HEK293 (cell line): ENCODE data around the gene CCP110.

Experiments
- EGR2 ChIP-seq: fragments of 450-650 bp; formaldehyde crosslinking; IDR thresholded peaks from 2 replicates; pipeline ENCODE4 v1.5.1; 2016; ENCODE audit warnings: low read depth, missing biosample characterization, missing genetic modification characterization
- KLF8 ChIP-seq: fragments of 450-650 bp; formaldehyde crosslinking; IDR thresholded peaks from 2 replicates; pipeline ENCODE4 v1.5.1; 2016; ENCODE audit warnings: missing biosample characterization, missing genetic modification characterization
- KLF9 ChIP-seq: fragments of 450-650 bp; formaldehyde crosslinking; IDR thresholded peaks from 2 replicates; pipeline ENCODE4 v1.5.1; 2016; ENCODE audit warnings: missing biosample characterization, missing genetic modification characterization, low read depth
- SCRT1 ChIP-seq: fragments of 450-650 bp; formaldehyde crosslinking; IDR thresholded peaks from 2 replicates; pipeline ENCODE4 v1.5.1; 2016; ENCODE audit warnings: missing biosample characterization, missing genetic modification characterization, borderline replicate concordance
- TRIM28 ChIP-seq: IDR thresholded peaks from 2 replicates; pipeline ENCODE4 v1.6.1; 2011; ENCODE audit warnings: low read length, control low read depth, borderline replicate concordance
- ZFP3 ChIP-seq: fragments of 450-650 bp; formaldehyde crosslinking; IDR thresholded peaks from 2 replicates; pipeline ENCODE4 v1.5.1; 2016; ENCODE audit warnings: low read depth, missing biosample characterization, missing genetic modification characterization
- ZFP37 ChIP-seq: fragments of 450-650 bp; formaldehyde crosslinking; IDR thresholded peaks from 2 replicates; pipeline ENCODE4 v1.5.1; 2016; ENCODE audit warnings: missing biosample characterization, missing genetic modification characterization
- ZFP41 ChIP-seq: fragments of 450-650 bp; formaldehyde crosslinking; IDR thresholded peaks from 2 replicates; pipeline ENCODE4 v1.5.1; 2016; ENCODE audit warnings: missing biosample characterization, missing genetic modification characterization, borderline replicate concordance
- ZNF23 ChIP-seq: fragments of 450-650 bp; formaldehyde crosslinking; IDR thresholded peaks from 2 replicates; pipeline ENCODE4 v1.5.1; 2016; ENCODE audit warnings: missing biosample characterization, missing genetic modification characterization, borderline replicate concordance
- ZNF24 ChIP-seq: fragments of 450-650 bp; formaldehyde crosslinking; IDR thresholded peaks from 2 replicates; pipeline ENCODE4 v1.5.1; 2016; ENCODE audit warnings: missing biosample characterization, missing genetic modification characterization
- ZNF280C ChIP-seq: fragments of 450-650 bp; formaldehyde crosslinking; IDR thresholded peaks from 2 replicates; pipeline ENCODE4 v1.5.1; 2016; ENCODE audit warnings: missing biosample characterization, missing genetic modification characterization
- ZNF335 ChIP-seq: fragments of 450-650 bp; formaldehyde crosslinking; conservative IDR thresholded peaks from 2 replicates; pipeline ENCODE4 v1.5.1; 2016; ENCODE audit warnings: missing biosample characterization, missing genetic modification characterization
- ZNF354C ChIP-seq: fragments of 450-650 bp; formaldehyde crosslinking; IDR thresholded peaks from 2 replicates; pipeline ENCODE4 v1.5.1; 2016; ENCODE audit warnings: missing biosample characterization, missing genetic modification characterization, low read depth, borderline replicate concordance
- ZNF488 ChIP-seq: fragments of 450-650 bp; formaldehyde crosslinking; IDR thresholded peaks from 2 replicates; pipeline ENCODE4 v1.5.1; 2016; ENCODE audit warnings: missing biosample characterization, missing genetic modification characterization
- ZNF561 ChIP-seq: fragments of 450-650 bp; IDR thresholded peaks from 2 replicates; pipeline ENCODE4 v1.5.1; 2018; ENCODE audit warnings: missing biosample characterization, missing genetic modification characterization, borderline replicate concordance
- ZNF571 ChIP-seq: fragments of 450-650 bp; formaldehyde crosslinking; IDR thresholded peaks from 2 replicates; pipeline ENCODE4 v1.5.0; 2017; ENCODE audit warnings: missing biosample characterization, missing genetic modification characterization
- ZNF639 ChIP-seq: fragments of 450-650 bp; formaldehyde crosslinking; IDR thresholded peaks from 2 replicates; pipeline ENCODE4 v1.5.1; 2016; ENCODE audit warnings: missing biosample characterization, missing genetic modification characterization
- ZNF658 ChIP-seq: fragments of 450-650 bp; formaldehyde crosslinking; IDR thresholded peaks from 2 replicates; pipeline ENCODE4; 2016; ENCODE audit warnings: missing biosample characterization, missing genetic modification characterization
- ZNF837 ChIP-seq: fragments of 450-650 bp; formaldehyde crosslinking; IDR thresholded peaks from 2 replicates; pipeline ENCODE4 v1.5.1; 2016; ENCODE audit warnings: missing biosample characterization, missing genetic modification characterization
- TF ChIP-seq, protein P1 (sequence below): fragments of 450-650 bp; formaldehyde crosslinking; IDR thresholded peaks from 2 replicates; pipeline ENCODE4 v1.5.1; 2016; ENCODE audit warnings: missing biosample characterization, missing genetic modification characterization
- TF ChIP-seq, protein P2 (sequence below): fragments of 450-650 bp; formaldehyde crosslinking; IDR thresholded peaks from 2 replicates; pipeline ENCODE4 v1.5.1; 2016; ENCODE audit warnings: missing biosample characterization, missing genetic modification characterization
- TF ChIP-seq, protein P3 (sequence below): fragments of 450-650 bp; formaldehyde crosslinking; IDR thresholded peaks from 2 replicates; pipeline ENCODE4 v1.5.1; 2016; ENCODE audit warnings: missing biosample characterization, missing genetic modification characterization
- TF ChIP-seq, protein P4 (sequence below): fragments of 450-650 bp; formaldehyde crosslinking; IDR thresholded peaks from 2 replicates; pipeline ENCODE4 v1.5.1; 2016; ENCODE audit warnings: missing biosample characterization, missing genetic modification characterization
- TF ChIP-seq, protein P5 (sequence below): fragments of 450-650 bp; formaldehyde crosslinking; IDR thresholded peaks from 2 replicates; pipeline ENCODE4 v1.5.0; 2017; ENCODE audit warnings: missing biosample characterization, missing genetic modification characterization, borderline replicate concordance

CCP110 gene

GRCh38 chr16:19521471-19522396, 2.0 kb upstream of the CCP110 start, which contains the start of gene GDE1 (continued):
- TF ChIP-seq, protein P1, sequence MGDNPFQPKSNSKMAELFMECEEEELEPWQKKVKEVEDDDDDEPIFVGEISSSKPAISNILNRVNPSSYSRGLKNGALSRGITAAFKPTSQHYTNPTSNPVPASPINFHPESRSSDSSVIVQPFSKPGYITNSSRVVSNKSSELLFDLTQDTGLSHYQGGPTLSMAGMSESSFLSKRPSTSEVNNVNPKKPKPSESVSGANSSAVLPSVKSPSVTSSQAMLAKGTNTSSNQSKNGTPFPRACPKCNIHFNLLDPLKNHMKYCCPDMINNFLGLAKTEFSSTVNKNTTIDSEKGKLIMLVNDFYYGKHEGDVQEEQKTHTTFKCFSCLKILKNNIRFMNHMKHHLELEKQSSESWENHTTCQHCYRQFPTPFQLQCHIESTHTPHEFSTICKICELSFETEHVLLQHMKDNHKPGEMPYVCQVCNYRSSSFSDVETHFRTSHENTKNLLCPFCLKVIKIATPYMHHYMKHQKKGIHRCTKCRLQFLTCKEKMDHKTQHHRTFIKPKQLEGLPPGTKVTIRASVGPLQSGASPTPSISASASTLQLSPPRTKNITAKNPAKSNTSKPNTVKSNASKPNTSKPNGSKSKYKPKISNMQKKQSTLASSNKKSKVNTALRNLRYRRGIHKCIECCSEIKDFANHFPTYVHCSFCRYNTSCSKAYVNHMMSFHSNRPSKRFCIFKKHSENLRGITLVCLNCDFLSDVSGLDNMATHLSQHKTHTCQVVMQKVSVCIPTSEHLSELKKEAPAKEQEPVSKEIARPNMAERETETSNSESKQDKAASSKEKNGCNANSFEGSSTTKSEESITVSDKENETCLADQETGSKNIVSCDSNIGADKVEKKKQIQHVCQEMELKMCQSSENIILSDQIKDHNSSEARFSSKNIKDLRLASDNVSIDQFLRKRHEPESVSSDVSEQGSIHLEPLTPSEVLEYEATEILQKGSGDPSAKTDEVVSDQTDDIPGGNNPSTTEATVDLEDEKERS (tag by site-specific recombination), result no peak
- TF ChIP-seq, protein P2, sequence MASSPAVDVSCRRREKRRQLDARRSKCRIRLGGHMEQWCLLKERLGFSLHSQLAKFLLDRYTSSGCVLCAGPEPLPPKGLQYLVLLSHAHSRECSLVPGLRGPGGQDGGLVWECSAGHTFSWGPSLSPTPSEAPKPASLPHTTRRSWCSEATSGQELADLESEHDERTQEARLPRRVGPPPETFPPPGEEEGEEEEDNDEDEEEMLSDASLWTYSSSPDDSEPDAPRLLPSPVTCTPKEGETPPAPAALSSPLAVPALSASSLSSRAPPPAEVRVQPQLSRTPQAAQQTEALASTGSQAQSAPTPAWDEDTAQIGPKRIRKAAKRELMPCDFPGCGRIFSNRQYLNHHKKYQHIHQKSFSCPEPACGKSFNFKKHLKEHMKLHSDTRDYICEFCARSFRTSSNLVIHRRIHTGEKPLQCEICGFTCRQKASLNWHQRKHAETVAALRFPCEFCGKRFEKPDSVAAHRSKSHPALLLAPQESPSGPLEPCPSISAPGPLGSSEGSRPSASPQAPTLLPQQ (tag by site-specific recombination), result peak; percentile 72
- TF ChIP-seq ZNF354C (tag by site-specific recombination) (no peak), ZNF639 (tag by site-specific recombination) (no peak), ZNF658 (tag by site-specific recombination) (no peak), ZNF24 (no peak), ZNF280C (tag by site-specific recombination) (no peak), ZNF561 (peak; percentile 49; the same call in 1 of the 2 replicates), ZNF335 (tag by site-specific recombination) (peak; percentile 96), KLF9 (peak; percentile 74), ZNF488 (tag by site-specific recombination) (no peak), TRIM28 (no peak), ZNF571 (tag by site-specific recombination) (no peak), ZFP37 (tag by site-specific recombination) (no peak; the same call in 1 of the 2 replicates), ZFP3 (tag by site-specific recombination) (no peak), ZNF23 (tag by site-specific recombination) (no peak), SCRT1 (no peak), ZNF837 (tag by site-specific recombination) (no peak), KLF8 (tag by site-specific recombination) (peak; percentile 27; the same call in 1 of the 2 replicates), EGR2 (tag by site-specific recombination) (peak; percentile 42; the same call in 1 of the 2 replicates), ZFP41 (tag by site-specific recombination) (no peak)
- TF ChIP-seq, protein P3, sequence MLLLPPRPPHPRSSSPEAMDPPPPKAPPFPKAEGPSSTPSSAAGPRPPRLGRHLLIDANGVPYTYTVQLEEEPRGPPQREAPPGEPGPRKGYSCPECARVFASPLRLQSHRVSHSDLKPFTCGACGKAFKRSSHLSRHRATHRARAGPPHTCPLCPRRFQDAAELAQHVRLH, result 0 out of 2 replicates have a peak, but pooled peaks have one; percentile 50
- TF ChIP-seq, protein P4, sequence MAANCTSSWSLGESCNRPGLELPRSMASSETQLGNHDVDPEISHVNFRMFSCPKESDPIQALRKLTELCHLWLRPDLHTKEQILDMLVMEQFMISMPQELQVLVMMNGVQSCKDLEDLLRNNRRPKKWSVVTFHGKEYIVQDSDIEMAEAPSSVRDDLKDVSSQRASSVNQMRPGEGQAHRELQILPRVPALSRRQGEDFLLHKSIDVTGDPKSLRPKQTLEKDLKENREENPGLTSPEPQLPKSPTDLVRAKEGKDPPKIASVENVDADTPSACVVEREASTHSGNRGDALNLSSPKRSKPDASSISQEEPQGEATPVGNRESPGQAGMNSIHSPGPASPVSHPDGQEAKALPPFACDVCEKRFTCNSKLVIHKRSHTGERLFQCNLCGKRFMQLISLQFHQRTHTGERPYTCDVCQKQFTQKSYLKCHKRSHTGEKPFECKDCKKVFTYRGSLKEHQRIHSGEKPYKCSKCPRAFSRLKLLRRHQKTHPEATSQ (tag by site-specific recombination), result 0 out of 2 replicates have a peak, but pooled peaks have one; percentile 51
- TF ChIP-seq, protein P5, sequence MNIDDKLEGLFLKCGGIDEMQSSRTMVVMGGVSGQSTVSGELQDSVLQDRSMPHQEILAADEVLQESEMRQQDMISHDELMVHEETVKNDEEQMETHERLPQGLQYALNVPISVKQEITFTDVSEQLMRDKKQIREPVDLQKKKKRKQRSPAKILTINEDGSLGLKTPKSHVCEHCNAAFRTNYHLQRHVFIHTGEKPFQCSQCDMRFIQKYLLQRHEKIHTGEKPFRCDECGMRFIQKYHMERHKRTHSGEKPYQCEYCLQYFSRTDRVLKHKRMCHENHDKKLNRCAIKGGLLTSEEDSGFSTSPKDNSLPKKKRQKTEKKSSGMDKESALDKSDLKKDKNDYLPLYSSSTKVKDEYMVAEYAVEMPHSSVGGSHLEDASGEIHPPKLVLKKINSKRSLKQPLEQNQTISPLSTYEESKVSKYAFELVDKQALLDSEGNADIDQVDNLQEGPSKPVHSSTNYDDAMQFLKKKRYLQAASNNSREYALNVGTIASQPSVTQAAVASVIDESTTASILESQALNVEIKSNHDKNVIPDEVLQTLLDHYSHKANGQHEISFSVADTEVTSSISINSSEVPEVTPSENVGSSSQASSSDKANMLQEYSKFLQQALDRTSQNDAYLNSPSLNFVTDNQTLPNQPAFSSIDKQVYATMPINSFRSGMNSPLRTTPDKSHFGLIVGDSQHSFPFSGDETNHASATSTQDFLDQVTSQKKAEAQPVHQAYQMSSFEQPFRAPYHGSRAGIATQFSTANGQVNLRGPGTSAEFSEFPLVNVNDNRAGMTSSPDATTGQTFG (tag by site-specific recombination), result no peak
